Endothelial cell of hepatic sinusoid (primary cell): Measurements from ENCODE around the gene HIP1R.
"Not testable (repeated sequence)": the region's sequence is repeated elsewhere in the genome, so short reads cannot be mapped to it uniquely, and the experiment has no call there.

Experiments
- in situ Hi-C: cut with HindIII; loops from 2 replicates; pipeline ENCODE4 v1.10.0; 2017; ENCODE audit warnings: low sequenced_read_pairs

HIP1R gene

GRCh38 chr12:122870867-122871664 lies 35.8 kb downstream of the HIP1R start:
- in situ Hi-C loops, result no loop called here

- in situ Hi-C loops, result no loop called here
These were observed 36.9 kb downstream of the HIP1R start for GRCh38 chr12:122871851-122872780.

GRCh38 chr12:122872815-122873361 lies 37.6 kb downstream of the HIP1R start:
- in situ Hi-C loops, result no loop called here

GRCh38 chr12:122873540-122873939 lies 38.3 kb downstream of the HIP1R start:
- in situ Hi-C loops, result no loop called here

GRCh38 chr12:122874081-122874480 lies 38.8 kb downstream of the HIP1R start:
- in situ Hi-C loops, result no loop called here

GRCh38 chr12:122875590-122876220 lies 40.4 kb downstream of the HIP1R start:
- in situ Hi-C loops, result no loop called here

- in situ Hi-C loops, result not testable (repeated sequence)
These were observed 41.0 kb downstream of the HIP1R start for GRCh38 chr12:122876281-122876680.

GRCh38 chr12:122876731-122877130 lies 41.5 kb downstream of the HIP1R start:
- in situ Hi-C loops, result no loop called here

- in situ Hi-C loops, result no loop called here
These were observed 43.7 kb downstream of the HIP1R start for GRCh38 chr12:122878780-122879612.

- in situ Hi-C loops, result loop anchor here (5.0 kb wide), 1 partner anchor 67 kb away; no protein-coding TSS in a partner anchor
These were observed 45.0 kb downstream of the HIP1R start for GRCh38 chr12:122880155-122880667.

- in situ Hi-C loops, result loop anchor here (5.0 kb wide), 1 partner anchor 67 kb away; no protein-coding TSS in a partner anchor
These were observed 45.4 kb downstream of the HIP1R start for GRCh38 chr12:122880668-122881067.

- in situ Hi-C loops, result loop anchor here (5.0 kb wide), 1 partner anchor 64 kb away; no protein-coding TSS in a partner anchor
These were observed 47.8 kb downstream of the HIP1R start for GRCh38 chr12:122882908-122883558.

- in situ Hi-C loops, result loop anchor here (5.0 kb wide), 1 partner anchor 63 kb away; no protein-coding TSS in a partner anchor
These were observed 49.0 kb downstream of the HIP1R start for GRCh38 chr12:122884091-122884826.

- in situ Hi-C loops, result loop anchor here (5.0 kb wide), 1 partner anchor 62 kb away; no protein-coding TSS in a partner anchor
These were observed 49.6 kb downstream of the HIP1R start for GRCh38 chr12:122884860-122885259.

- in situ Hi-C loops, result no loop called here
These were observed 50.9 kb downstream of the HIP1R start for GRCh38 chr12:122886161-122886560.

- in situ Hi-C loops, result no loop called here
These were observed 51.9 kb downstream of the HIP1R start for GRCh38 chr12:122886851-122887818.

- in situ Hi-C loops, result no loop called here
These were observed 52.6 kb downstream of the HIP1R start for GRCh38 chr12:122887819-122888212.
